Neuronal stem cell (in vitro differentiated cells): ENCODE data around the gene RNF167.
A peak's percentile ranks its signal among the peaks of the same experiment; 100 is the strongest.

Source experiments
- DNase-seq: peaks from one replicate; pipeline ENCODE4 v3.0.0-alpha.2; 2013; ENCODE audit warnings: low spot score
- H2AFZ ChIP-seq: one replicate; pipeline ENCODE4 v1.6.1; 2013; ENCODE audit warnings: mild to moderate bottlenecking, low read length, inconsistent platforms
- H2AK5ac ChIP-seq: 2 replicates; pipeline ENCODE4 v1.6.1; 2013; ENCODE audit warnings: low read depth, mild to moderate bottlenecking, inconsistent platforms, low read length, moderate library complexity, mixed read lengths
- H2BK120ac ChIP-seq: 2 replicates; pipeline ENCODE4 v1.6.1; 2013; ENCODE audit warnings: low read depth, mild to moderate bottlenecking, inconsistent platforms, low read length, moderate library complexity, mixed read lengths
- H2BK12ac ChIP-seq: one replicate; pipeline ENCODE4 v1.6.1; 2013; ENCODE audit warnings: low read length, inconsistent platforms
- H2BK15ac ChIP-seq: 2 replicates; pipeline ENCODE4 v1.6.1; 2013; ENCODE audit warnings: mild to moderate bottlenecking, low read length, inconsistent platforms, mixed read lengths
- H2BK5ac ChIP-seq: one replicate; pipeline ENCODE4 v1.6.1; 2013; ENCODE audit warnings: inconsistent platforms, mild to moderate bottlenecking, low read length, moderate library complexity
- H3K14ac ChIP-seq: one replicate; pipeline ENCODE4 v1.6.1; 2013; ENCODE audit warnings: low read length, inconsistent platforms
- H3K18ac ChIP-seq: 2 replicates; pipeline ENCODE4 v1.6.1; 2013; ENCODE audit warnings: low read length, inconsistent platforms
- H3K23ac ChIP-seq: 2 replicates; pipeline ENCODE4 v1.6.1; 2013; ENCODE audit warnings: low read depth, mild to moderate bottlenecking, mixed read lengths, low read length, inconsistent platforms; ENCODE audit not compliant: poor library complexity
- H3K27ac ChIP-seq: replicated peaks from 3 replicates; pipeline ENCODE4 v1.5.1; 2013; ENCODE audit warnings: low read length, inconsistent platforms
- H3K27me3 ChIP-seq, 3 experiments: 2 replicates each; pipeline ENCODE4 v1.6.1; 2013; ENCODE audit warnings: low read length in 3 of 3, mild to moderate bottlenecking in 2 of 3, inconsistent platforms in 1 of 3, low read depth in 1 of 3, mixed read lengths in 1 of 3, moderate library complexity in 1 of 3; ENCODE audit not compliant: control insufficient read depth in 3 of 3, insufficient read depth in 3 of 3
- H3K36me3 ChIP-seq, 2 donors: replicated peaks in 1 of 2; 2 replicates each; pipeline ENCODE4 v1.6.1; 2013; ENCODE audit warnings: low read length in 2 of 2; ENCODE audit not compliant: control insufficient read depth in 2 of 2, insufficient read depth in 2 of 2
- H3K4ac ChIP-seq: 2 replicates; pipeline ENCODE4 v1.6.1; 2013; ENCODE audit warnings: inconsistent platforms, mild to moderate bottlenecking, low read length, moderate library complexity
- H3K4me1 ChIP-seq, 2 donors: 1 replicate in 1 of 2; 2 replicates in 1 of 2; pipeline ENCODE4 v1.6.1; 2013; ENCODE audit warnings: low read length in 2 of 2, low read depth in 1 of 2; ENCODE audit not compliant: control insufficient read depth in 2 of 2, insufficient read depth in 1 of 2
- H3K4me2 ChIP-seq: one replicate; pipeline ENCODE4 v1.6.1; 2013; ENCODE audit warnings: mild to moderate bottlenecking, low read length, inconsistent platforms; ENCODE audit not compliant: insufficient read depth, poor library complexity, severe bottlenecking
- H3K4me3 ChIP-seq, 2 donors: 2 replicates each; pipeline ENCODE4 v1.5.1; 2013; ENCODE audit warnings: low read length in 2 of 2, mild to moderate bottlenecking in 2 of 2, inconsistent platforms in 1 of 2, moderate library complexity in 1 of 2
- H3K79me1 ChIP-seq: one replicate; pipeline ENCODE4 v1.6.1; 2013; ENCODE audit warnings: low read depth, mild to moderate bottlenecking, inconsistent platforms, low read length, moderate library complexity
- H3K9ac ChIP-seq: one replicate; pipeline ENCODE4 v1.6.1; 2013; ENCODE audit warnings: mild to moderate bottlenecking, low read depth, low read length, inconsistent platforms; ENCODE audit not compliant: poor library complexity
- H3K9me3 ChIP-seq, 2 donors: replicated peaks in 1 of 2; 2 replicates each; pipeline versions ENCODE3 to v1.6.1; 2013; ENCODE audit warnings: low read length in 2 of 2, mild to moderate bottlenecking in 2 of 2, inconsistent platforms in 1 of 2, low read depth in 1 of 2, mixed read lengths in 1 of 2, moderate library complexity in 1 of 2; ENCODE audit not compliant: control insufficient read depth in 2 of 2, insufficient read depth in 1 of 2
- H4K8ac ChIP-seq: one replicate; pipeline ENCODE4 v1.6.1; 2013; ENCODE audit warnings: low read depth, mild to moderate bottlenecking, inconsistent platforms, low read length, moderate library complexity
- H4K91ac ChIP-seq: one replicate; pipeline ENCODE4 v1.6.1; 2013; ENCODE audit warnings: low read length, low read depth, mild to moderate bottlenecking, inconsistent platforms; ENCODE audit not compliant: poor library complexity
- WGBS, 2 donors: extraction: QIAGEN DNeasy Blood & Tissue Kit; methylation state at CpG; one replicate each; pipeline ENCODE4 v1.1.7; 2013; ENCODE audit warnings: missing lambda C conversion rate in 2 of 2, mixed read lengths in 1 of 2; ENCODE audit not compliant: insufficient read length in 2 of 2, insufficient replicate concordance in 1 of 2; ENCODE audit errors: extremely low coverage in 2 of 2; 5-methylcytosine and 5-hydroxymethylcytosine counted together

The RNF167 gene

DNA sequence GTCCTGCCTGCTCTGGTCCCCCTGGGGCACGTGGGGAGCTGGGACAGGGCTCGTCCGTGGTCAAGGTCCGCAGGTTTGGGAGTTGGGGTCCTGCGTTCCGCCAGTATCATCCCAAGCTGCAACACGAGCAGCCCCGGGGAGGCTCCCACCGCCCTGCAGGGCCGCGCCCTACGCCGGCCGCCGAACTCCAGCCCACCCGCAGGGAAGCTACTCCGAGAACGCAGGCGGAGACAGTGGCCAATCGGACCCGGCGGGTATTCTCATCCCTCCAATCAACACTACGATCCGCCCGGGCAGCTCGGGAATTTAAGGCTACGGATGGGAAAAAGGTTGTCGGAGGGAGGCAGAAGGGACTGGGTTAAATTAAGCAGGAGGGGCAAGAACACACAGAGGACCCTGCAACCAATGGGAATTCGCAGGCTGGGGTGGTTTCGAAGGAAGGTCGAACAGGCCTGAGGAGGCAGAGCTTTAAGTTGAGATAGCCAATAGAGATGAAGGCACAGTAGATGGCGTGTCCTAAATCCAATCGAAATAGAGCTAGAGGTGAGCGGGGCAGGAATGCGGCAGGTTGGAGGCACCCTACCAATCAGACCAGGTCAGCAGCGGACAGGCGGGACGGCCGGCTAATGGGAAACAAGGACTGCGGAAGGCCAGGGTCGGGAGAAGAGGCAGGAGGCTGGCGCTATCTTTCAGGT is 26.9 kb downstream of the RNF167 start:
- peak; percentile 99 for DNase-seq
- H3K14ac ChIP-seq: peak overlapping the region; percentile 90
- peaks cover 2% of the 10 kb centered on the region for H3K79me1 ChIP-seq
- peak overlapping the region; percentile 85 for H3K4ac ChIP-seq
- H2BK5ac ChIP-seq: peak overlapping the region; percentile 97
- peak overlapping the region; percentile 95 for H3K4me2 ChIP-seq
- peak overlapping the region; percentile 99 for H2AK5ac ChIP-seq
- H3K27ac ChIP-seq: peak overlapping the region; percentile 98
- peak overlapping the region; percentile 81 for H3K23ac ChIP-seq
- H3K27me3 ChIP-seq: no peaks in the 10 kb centered on the region
- peak overlapping the region; percentile 74 for H2AFZ ChIP-seq
- H4K91ac ChIP-seq: peak overlapping the region; percentile 69
- no CpG with 5 or more reads among the region's 42 CpGs for WGBS, 2 donors
- H3K9ac ChIP-seq: peak overlapping the region; percentile 92
- peaks cover 6 to 36% of the 10 kb centered on the region in 2 donors for H3K36me3 ChIP-seq
- peak overlapping the region; percentile 97 for H3K18ac ChIP-seq
- peak overlapping the region; percentile 67 for H2BK120ac ChIP-seq
- H2BK15ac ChIP-seq: peak overlapping the region; percentile 98
- H4K8ac ChIP-seq: no peak overlapping the region
- H3K4me3 ChIP-seq: peak overlapping the region; percentile 67 to 91
- peaks cover 6 to 15% of the 10 kb centered on the region in 2 donors for H3K4me1 ChIP-seq
- peaks cover 3 to 9% of the 10 kb centered on the region in 2 donors for H3K9me3 ChIP-seq
- no peak overlapping the region for H2BK12ac ChIP-seq

DNA sequence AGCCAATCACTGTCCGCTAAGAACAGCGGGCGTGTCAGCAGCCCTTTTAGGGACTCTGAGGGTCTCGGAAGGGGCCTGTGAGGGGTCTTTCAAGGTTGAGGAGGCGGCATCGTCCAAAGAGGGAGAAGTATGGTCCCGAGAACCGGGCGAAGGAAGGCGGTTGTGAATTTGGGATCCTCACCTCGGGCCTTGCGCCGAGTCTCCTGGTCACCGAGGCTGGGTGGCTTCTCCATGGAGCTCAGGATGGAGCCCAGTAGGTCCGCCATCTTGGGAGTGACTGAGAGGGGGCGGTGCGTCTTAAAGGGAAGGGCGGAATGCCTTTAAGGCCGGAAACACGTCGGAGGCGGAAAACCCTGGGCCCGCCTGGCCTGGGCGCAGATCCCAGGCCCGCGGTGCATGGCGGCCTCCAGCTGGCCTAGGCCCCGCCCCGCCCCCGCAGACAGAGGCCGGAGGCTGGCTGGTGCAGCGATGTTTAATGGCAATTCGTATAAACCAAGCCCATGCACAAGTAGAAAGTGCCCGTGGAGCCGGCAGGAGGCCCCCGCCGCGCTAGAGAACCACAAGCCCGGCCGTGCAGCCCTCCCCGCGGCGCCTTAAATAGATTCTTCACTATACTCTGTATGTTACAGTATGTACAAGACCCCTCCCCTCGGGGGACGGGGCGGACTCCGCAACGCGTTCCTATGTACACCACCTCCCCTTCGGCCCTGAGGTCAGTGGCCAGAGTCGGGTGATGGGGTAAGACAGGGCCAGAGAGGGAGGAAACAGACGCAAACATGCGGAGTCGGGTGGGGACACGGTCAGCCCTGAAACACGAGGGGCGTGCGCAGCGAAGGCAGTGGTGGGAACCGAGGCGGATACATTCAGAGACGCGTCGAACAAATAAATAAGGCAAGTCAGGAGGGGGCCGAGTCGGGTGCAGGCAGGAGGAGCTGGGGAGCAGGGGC is 27.7 kb downstream of the RNF167 start, which contains the start of gene SPAG7:
SPAG7 (minus strand) TSS at position 279 of the 947 bp plus-strand sequence; CDS start at position 266, 13 bp downstream.
- no CpG with 5 or more reads among the region's 66 CpGs for WGBS, 2 donors
- peak within 1 kb of the TSS; percentile 99 for H3K18ac ChIP-seq
- peak within 1 kb of the TSS; percentile 67 for H2BK120ac ChIP-seq
- H2BK12ac ChIP-seq: no peak within 1 kb of the TSS
- H3K27ac ChIP-seq: peak within 1 kb of the TSS; percentile 98
- H2AFZ ChIP-seq: peak within 1 kb of the TSS; percentile 84
- peak within 1 kb of the TSS; percentile 94 for H3K9ac ChIP-seq
- H3K4me2 ChIP-seq: peak within 1 kb of the TSS; percentile 95
- H3K23ac ChIP-seq: peak within 1 kb of the TSS; percentile 81
- H4K91ac ChIP-seq: peak within 1 kb of the TSS; percentile 69
- peak within 1 kb of the TSS; percentile 67 to 91 for H3K4me3 ChIP-seq
- H2BK5ac ChIP-seq: peak within 1 kb of the TSS; percentile 97
- peaks cover 2% of the 10 kb centered on the region for H3K79me1 ChIP-seq
- H2BK15ac ChIP-seq: peak within 1 kb of the TSS; percentile 98
- no peaks in the 10 kb centered on the region for H3K27me3 ChIP-seq
- peak within 1 kb of the TSS; percentile 99 for H2AK5ac ChIP-seq
- H3K9me3 ChIP-seq: peaks cover 3 to 9% of the 10 kb centered on the region in 2 donors
- peaks cover 8 to 32% of the 10 kb centered on the region in 2 donors for H3K36me3 ChIP-seq
- H4K8ac ChIP-seq: peak within 1 kb of the TSS; percentile 99
- peaks cover 6 to 15% of the 10 kb centered on the region in 2 donors for H3K4me1 ChIP-seq
- H3K14ac ChIP-seq: peak within 1 kb of the TSS; percentile 94
- H3K4ac ChIP-seq: peak within 1 kb of the TSS; percentile 90
- DNase-seq: peak; percentile 99

DNA sequence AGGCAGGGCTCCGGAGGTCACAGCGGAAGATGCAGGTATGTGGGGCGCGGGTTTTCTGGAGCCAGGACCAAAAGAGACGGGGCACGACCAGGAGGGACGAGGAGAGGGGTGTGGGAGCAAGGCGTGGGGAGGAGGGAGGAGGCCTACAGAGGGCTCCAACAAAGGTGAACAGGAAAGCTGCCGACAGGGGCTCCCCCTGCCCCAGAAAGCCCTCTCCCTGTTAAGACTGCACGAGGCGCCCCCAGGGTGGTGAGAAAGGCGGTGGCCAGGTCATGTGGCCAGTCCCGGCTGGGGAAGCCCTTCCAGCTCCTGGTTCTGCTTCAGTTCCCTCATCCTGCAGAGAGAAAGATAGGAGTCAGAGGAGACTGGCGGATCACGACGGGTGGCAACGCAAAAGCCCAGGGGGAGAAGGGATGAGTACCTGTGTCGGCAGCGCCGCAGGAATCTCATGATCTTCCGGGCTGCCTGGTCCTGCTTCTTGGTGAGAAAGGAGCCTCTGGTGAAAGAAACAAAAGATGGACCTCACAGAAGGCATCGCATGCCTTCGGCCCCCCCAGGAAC is 28.5 kb downstream of the RNF167 start:
- Histone ChIP-seq H3K79me1 (peaks cover 2% of the 10 kb centered on the region), H3K4me3 (peak overlapping the region; percentile 67 to 85), H3K4me1 (peaks cover 6 to 15% of the 10 kb centered on the region in 2 donors), H3K36me3 (peaks cover 8 to 28% of the 10 kb centered on the region in 2 donors), H3K23ac (peak overlapping the region; percentile 81), H4K91ac (no peak overlapping the region), H3K9ac (peak overlapping the region; percentile 94), H2BK12ac (no peak overlapping the region), H3K4ac (peak overlapping the region; percentile 90), H3K4me2 (peak overlapping the region; percentile 80), H3K14ac (peak overlapping the region; percentile 94), H2AFZ (peak overlapping the region; percentile 84), H2BK15ac (peak overlapping the region; percentile 96), H4K8ac (peak overlapping the region; percentile 52), H2BK120ac (no peak overlapping the region), H2BK5ac (peak overlapping the region; percentile 97), H2AK5ac (peak overlapping the region; percentile 59), H3K27ac (peak overlapping the region; percentile 82), H3K9me3 (peaks cover 3 to 9% of the 10 kb centered on the region in 2 donors), H3K27me3 (no peaks in the 10 kb centered on the region), H3K18ac (peak overlapping the region; percentile 99)
- DNase-seq: no peak
- WGBS, 2 donors: no CpG with 5 or more reads among the region's 23 CpGs
